ENCODE measurements around the gene NCOR2.

- TF ChIP-seq NFE2L1 (CRISPR knock-in tag; IDR thresholded peaks at IDR 0.05) (no peak), MLX (CRISPR knock-in tag; IDR thresholded peaks at IDR 0.05) (no peak), IRF1 (CRISPR knock-in tag; IDR thresholded peaks at IDR 0.05) (no peak), FOXP1 (CRISPR knock-in tag; IDR thresholded peaks at IDR 0.05; ENCODE audit: borderline replicate concordance) (no peak), MAX (CRISPR knock-in tag; IDR thresholded peaks at IDR 0.05) (no peak), NR2C2 (CRISPR knock-in tag; IDR thresholded peaks at IDR 0.05) (no peak), ESRRA (CRISPR knock-in tag; IDR thresholded peaks at IDR 0.05; ENCODE audit: borderline replicate concordance) (no peak), HMGXB4 (CRISPR knock-in tag; IDR thresholded peaks at IDR 0.05) (no peak), ZNF671 (CRISPR knock-in tag; IDR thresholded peaks at IDR 0.05) (no peak)
- TF ChIP-seq, protein P1, sequence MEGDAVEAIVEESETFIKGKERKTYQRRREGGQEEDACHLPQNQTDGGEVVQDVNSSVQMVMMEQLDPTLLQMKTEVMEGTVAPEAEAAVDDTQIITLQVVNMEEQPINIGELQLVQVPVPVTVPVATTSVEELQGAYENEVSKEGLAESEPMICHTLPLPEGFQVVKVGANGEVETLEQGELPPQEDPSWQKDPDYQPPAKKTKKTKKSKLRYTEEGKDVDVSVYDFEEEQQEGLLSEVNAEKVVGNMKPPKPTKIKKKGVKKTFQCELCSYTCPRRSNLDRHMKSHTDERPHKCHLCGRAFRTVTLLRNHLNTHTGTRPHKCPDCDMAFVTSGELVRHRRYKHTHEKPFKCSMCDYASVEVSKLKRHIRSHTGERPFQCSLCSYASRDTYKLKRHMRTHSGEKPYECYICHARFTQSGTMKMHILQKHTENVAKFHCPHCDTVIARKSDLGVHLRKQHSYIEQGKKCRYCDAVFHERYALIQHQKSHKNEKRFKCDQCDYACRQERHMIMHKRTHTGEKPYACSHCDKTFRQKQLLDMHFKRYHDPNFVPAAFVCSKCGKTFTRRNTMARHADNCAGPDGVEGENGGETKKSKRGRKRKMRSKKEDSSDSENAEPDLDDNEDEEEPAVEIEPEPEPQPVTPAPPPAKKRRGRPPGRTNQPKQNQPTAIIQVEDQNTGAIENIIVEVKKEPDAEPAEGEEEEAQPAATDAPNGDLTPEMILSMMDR (IDR thresholded peaks at IDR 0.05), result no peak
- TF ChIP-seq, protein P2, sequence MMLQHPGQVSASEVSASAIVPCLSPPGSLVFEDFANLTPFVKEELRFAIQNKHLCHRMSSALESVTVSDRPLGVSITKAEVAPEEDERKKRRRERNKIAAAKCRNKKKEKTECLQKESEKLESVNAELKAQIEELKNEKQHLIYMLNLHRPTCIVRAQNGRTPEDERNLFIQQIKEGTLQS (CRISPR knock-in tag; conservative IDR thresholded peaks at IDR 0.05), result no peak
These were observed 19.3 kb upstream of the NCOR2 start for GRCh38 chr12:124586756-124587155.

All from WTC11 (cell line).